ENCODE data around the gene WASL. TPM values are rescaled to one million over a fixed set of nuclear protein-coding genes. Genes with fewer than 3 reads are reported as not detected.

The WASL gene
- total RNA-seq, 1 experiment from 2014 or later, result 39.3 TPM

DNA sequence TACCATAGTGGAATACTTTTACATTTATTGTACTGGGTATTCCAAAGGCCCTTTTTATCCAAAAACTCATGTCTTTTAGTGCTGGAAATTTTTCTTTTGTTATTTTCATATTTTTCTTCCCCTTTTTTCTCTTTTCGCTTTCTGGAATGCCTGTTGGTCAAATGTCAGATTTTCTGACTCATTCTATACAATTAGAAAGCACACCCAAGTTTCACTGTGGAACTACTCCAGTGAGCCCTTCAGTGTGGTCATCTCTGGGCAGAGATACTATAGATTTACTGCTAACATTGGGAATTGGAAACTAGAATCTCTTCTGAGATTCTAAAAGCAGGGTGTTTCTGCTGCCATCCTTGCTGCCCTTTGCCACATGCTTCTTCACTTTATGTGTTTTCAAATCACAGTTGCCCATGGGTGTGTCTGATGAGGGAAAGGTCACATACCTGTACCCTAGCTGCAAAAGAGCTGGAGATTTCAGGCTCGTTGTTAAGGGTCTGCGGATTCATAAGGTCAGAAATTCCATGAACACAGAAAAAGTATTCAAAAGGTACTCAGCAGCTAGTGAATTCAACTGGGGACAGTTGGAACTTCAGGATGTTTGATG lies 5.6 kb upstream of the WASL start:
- Histone ChIP-seq H3K4me1 (ENCODE audit: insufficient read depth, low read length) (no peaks in the 10 kb centered on the region), H2BK5ac (ENCODE audit: insufficient read length, low read length) (no peak overlapping the region), H3K9me3 (ENCODE audit: control insufficient read depth, low read depth, low read length) (no peaks in the 10 kb centered on the region), H3K56ac (ENCODE audit: insufficient read length, low read depth, low read length) (no peak overlapping the region), H2AK5ac (ENCODE audit: insufficient read length, low read length) (no peak overlapping the region), H2BK15ac (ENCODE audit: low read depth, low read length) (no peak overlapping the region), H3K4ac (ENCODE audit: low read depth, low read length) (no peak overlapping the region), H4K8ac (replicated peaks; ENCODE audit: insufficient read length, low read depth, low read length) (no peak overlapping the region), H3K79me2 (ENCODE audit: insufficient read depth, low read length) (no peaks in the 10 kb centered on the region), H3K23me2 (ENCODE audit: insufficient read length, low read depth, low read length, poor library complexity, severe bottlenecking) (no peaks in the 10 kb centered on the region), H3K23ac (ENCODE audit: insufficient read length, low read depth, low read length) (no peak overlapping the region), H2AFZ (ENCODE audit: low read length) (no peak overlapping the region), H4K5ac (ENCODE audit: insufficient read length, low read depth, low read length) (no peak overlapping the region), H4K20me1 (ENCODE audit: control insufficient read depth, insufficient read depth, insufficient read length) (no peaks in the 10 kb centered on the region), H2BK120ac (ENCODE audit: low read depth, low read length, poor library complexity, severe bottlenecking) (no peak overlapping the region), H3K18ac (ENCODE audit: insufficient read length, low read depth, low read length) (no peak overlapping the region), H4K91ac (ENCODE audit: insufficient read length, low read depth, low read length) (no peak overlapping the region), H3K4me2 (ENCODE audit: insufficient read depth, insufficient read length, low read length) (no peak overlapping the region), H3T11ph (ENCODE audit: low read length) (no peak overlapping the region), H2BK20ac (ENCODE audit: low read depth, low read length, poor library complexity, severe bottlenecking) (no peak overlapping the region), H3K27ac (ENCODE audit: insufficient read length, low read depth, low read length) (no peak overlapping the region), H3K14ac (ENCODE audit: insufficient read depth, low read length) (no peak overlapping the region), H3K27me3 (ENCODE audit: insufficient read depth, low read length) (no peaks in the 10 kb centered on the region), H3K9ac (ENCODE audit: extremely low read depth, insufficient read length, low read length) (no peak overlapping the region), H3K79me1 (ENCODE audit: insufficient read depth, low read depth, low read length, poor library complexity, severe bottlenecking) (no peaks in the 10 kb centered on the region), H2BK12ac (ENCODE audit: insufficient read length, low read depth, low read length) (no peak overlapping the region)
- no CpG with 5 or more reads among the region's 3 CpGs for whole genome bisulfite sequencing (ENCODE audit: extremely low coverage, insufficient read length, low lambda C conversion rate)
- TF ChIP-seq, protein P1, sequence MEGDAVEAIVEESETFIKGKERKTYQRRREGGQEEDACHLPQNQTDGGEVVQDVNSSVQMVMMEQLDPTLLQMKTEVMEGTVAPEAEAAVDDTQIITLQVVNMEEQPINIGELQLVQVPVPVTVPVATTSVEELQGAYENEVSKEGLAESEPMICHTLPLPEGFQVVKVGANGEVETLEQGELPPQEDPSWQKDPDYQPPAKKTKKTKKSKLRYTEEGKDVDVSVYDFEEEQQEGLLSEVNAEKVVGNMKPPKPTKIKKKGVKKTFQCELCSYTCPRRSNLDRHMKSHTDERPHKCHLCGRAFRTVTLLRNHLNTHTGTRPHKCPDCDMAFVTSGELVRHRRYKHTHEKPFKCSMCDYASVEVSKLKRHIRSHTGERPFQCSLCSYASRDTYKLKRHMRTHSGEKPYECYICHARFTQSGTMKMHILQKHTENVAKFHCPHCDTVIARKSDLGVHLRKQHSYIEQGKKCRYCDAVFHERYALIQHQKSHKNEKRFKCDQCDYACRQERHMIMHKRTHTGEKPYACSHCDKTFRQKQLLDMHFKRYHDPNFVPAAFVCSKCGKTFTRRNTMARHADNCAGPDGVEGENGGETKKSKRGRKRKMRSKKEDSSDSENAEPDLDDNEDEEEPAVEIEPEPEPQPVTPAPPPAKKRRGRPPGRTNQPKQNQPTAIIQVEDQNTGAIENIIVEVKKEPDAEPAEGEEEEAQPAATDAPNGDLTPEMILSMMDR (conservative IDR thresholded peaks at IDR 0.05), result no peak
- no peaks in the 10 kb centered on the region for H3K9me3 Mint-ChIP-seq
- H3K27me3 Mint-ChIP-seq (ENCODE audit: low read depth), result no peaks in the 10 kb centered on the region
- no peaks in the 10 kb centered on the region; a peak in 1 of 7 replicates for H3K36me3 Mint-ChIP-seq (ENCODE audit: insufficient read depth in 1 of 3, low read depth in 3 of 3)
- H3K27ac Mint-ChIP-seq, result peak overlapping the region in 2 of 3 experiments; percentile 20 to 70; a peak in 2 of 7 replicates
- no peak for DNase-seq
- peaks cover 20 to 23% of the 10 kb centered on the region in 2 experiments for H3K4me1 Mint-ChIP-seq
- H3K4me3 Mint-ChIP-seq, result no peak overlapping the region
